OCI-LY7 (cell line): ENCODE results near the gene PIEZO1. TPM values are rescaled to one million over a fixed set of nuclear protein-coding genes. Genes with fewer than 3 reads are reported as not detected.

Source experiments
- BruUV-seq: library from RNA; stranded (reverse); fragments of 400-500 nt; replicated peaks from 2 replicates; lab custom pipeline; 2021; lab: Mats Ljungman, UMichigan
- CTCF ChIA-PET: fragments of 300-600 bp; sonication (Branson Sonifier 250); formaldehyde crosslinking; loops from one replicate; lab custom pipeline; 2022; ENCODE audit warnings: antibody characterized with exemption; ENCODE audit not compliant: unreplicated experiment; lab: Charles Lee
- POLR2A ChIA-PET: fragments of 300-600 bp; sonication (Branson Sonifier 250); formaldehyde crosslinking; loops from one replicate; lab custom pipeline; 2022; ENCODE audit warnings: antibody characterized with exemption; lab: Charles Lee
- DNase-seq: peaks from one replicate; pipeline ENCODE4 v3.0.0-alpha.2; 2015; ENCODE audit warnings: low spot score
- H2AFZ ChIP-seq: fragments of 200-600 bp; sonication (generic), shearing (Covaris generic); 2 replicates; pipeline ENCODE4 v1.6.1; 2014; ENCODE audit warnings: mild to moderate bottlenecking, antibody characterized with exemption, low read length, moderate library complexity
- H3K27ac ChIP-seq: fragments of 200-600 bp; sonication (generic); 2 replicates; pipeline ENCODE4 v1.5.1; 2014; ENCODE audit warnings: mixed run types, low read depth, mild to moderate bottlenecking, moderate library complexity, low read length, inconsistent platforms; ENCODE audit not compliant: poor library complexity, severe bottlenecking
- H3K36me3 ChIP-seq: fragments of 200-600 bp; sonication (generic); 2 replicates; pipeline ENCODE4 v1.6.1; 2014; ENCODE audit warnings: mild to moderate bottlenecking, antibody characterized with exemption, low read length, moderate library complexity, mixed read lengths; ENCODE audit not compliant: insufficient read depth
- H3K4me1 ChIP-seq: fragments of 200-600 bp; sonication (generic); 2 replicates; pipeline ENCODE4 v1.5.1; 2014; ENCODE audit warnings: mild to moderate bottlenecking, low read length; ENCODE audit not compliant: insufficient read depth, poor library complexity, severe bottlenecking
- H3K4me2 ChIP-seq: fragments of 200-600 bp; sonication (generic); 2 replicates; pipeline ENCODE4 v1.6.1; 2014; ENCODE audit warnings: mild to moderate bottlenecking, low read length
- H3K4me3 ChIP-seq: fragments of 200-600 bp; sonication (generic); 2 replicates; pipeline ENCODE4 v1.5.1; 2014; ENCODE audit warnings: mild to moderate bottlenecking, low read depth, low read length; ENCODE audit not compliant: poor library complexity, severe bottlenecking
- H3K79me2 ChIP-seq: fragments of 200-600 bp; sonication (generic); 2 replicates; pipeline ENCODE4 v1.6.1; 2016; ENCODE audit warnings: low read depth, mild to moderate bottlenecking, low read length, moderate library complexity, mixed read lengths; ENCODE audit not compliant: insufficient read depth
- H3K9me2 ChIP-seq: fragments of 200-600 bp; sonication (generic); 2 replicates; pipeline ENCODE4 v1.6.1; 2016; ENCODE audit warnings: mild to moderate bottlenecking, low read length, mixed read lengths; ENCODE audit not compliant: insufficient read depth
- H3K9me3 ChIP-seq: fragments of 200-600 bp; sonication (generic); 2 replicates; pipeline ENCODE4 v1.6.1; 2014; ENCODE audit warnings: mild to moderate bottlenecking, mixed run types, low read length, mixed read lengths
- H4K20me1 ChIP-seq: fragments of 200-600 bp; sonication (generic); 2 replicates; pipeline ENCODE4 v1.6.1; 2014; ENCODE audit warnings: mild to moderate bottlenecking, antibody characterized with exemption, low read length, moderate library complexity, mixed read lengths; ENCODE audit not compliant: insufficient read depth
- CTCF ChIP-seq: fragments of 200-600 bp; sonication (generic); conservative IDR thresholded peaks from 2 replicates; pipeline ENCODE4 v1.5.1; 2014; ENCODE audit warnings: mild to moderate bottlenecking, antibody characterized with exemption, low read length, moderate library complexity, mixed read lengths
- EZH2phosphoT487 ChIP-seq: fragments of 200-600 bp; sonication (generic); IDR thresholded peaks from 2 replicates; pipeline ENCODE4 v1.6.1; 2018; ENCODE audit warnings: low read depth, borderline replicate concordance, mild to moderate bottlenecking, mixed run types, antibody characterized with exemption, low read length, moderate library complexity, mixed read lengths
- intact Hi-C: fragments of 100-400 bp; cut with micrococcal nuclease; formaldehyde crosslinking; loops from one replicate; pipeline ENCODE4 v1.10.0; 2022; ENCODE audit not compliant: unreplicated experiment
- total RNA-seq, 2 experiments: library from RNA; depleted of rRNA in 1 of 2; stranded (reverse); fragments of >200 nt in 1 of 2; shearing (Covaris generic) in 1 of 2; gene quantifications; 2 replicates each; pipeline ENCODE4 v1.2.3, GENCODE V29; 2014 to 2022

The PIEZO1 gene
- total RNA-seq, 2 experiments from 2014 or later = 144 to 154 TPM

- peak overlapping the region; percentile 97 for H3K4me2 ChIP-seq
- DNase-seq = peak; percentile 81
Observed at GRCh38 chr16:88799569-88800276, 14.7 kb upstream of the PIEZO1 start.

GRCh38 chr16:88798772-88799455 is 13.9 kb upstream of the PIEZO1 start:
- Histone ChIP-seq H3K9me3 (no peaks in the 10 kb centered on the region), H2AFZ (no peak overlapping the region), H4K20me1 (no peaks in the 10 kb centered on the region), H3K4me3 (no peak overlapping the region), H3K4me1 (peaks cover 59% of the 10 kb centered on the region), H3K79me2 (peaks cover 11% of the 10 kb centered on the region; the same call in 1 of the 2 replicates), H3K9me2 (no peaks in the 10 kb centered on the region), H3K36me3 (peaks cover 20% of the 10 kb centered on the region; the same call in 1 of the 2 replicates), H3K27ac (peak overlapping the region; percentile 97), H3K4me2 (peak overlapping the region; percentile 97)
- DNase-seq = peak; percentile 83
- POLR2A ChIA-PET = interaction anchor here (1.3 kb wide), 1 partner anchor 12 kb away, joined by 4 read pairs; no protein-coding TSS in a partner anchor
- BruUV-seq = no TSS peak
- CTCF ChIA-PET = interaction anchor here (0.6 kb wide), 1 partner anchor 898 kb away, joined by 3 read pairs; no protein-coding TSS in a partner anchor
- intact Hi-C loops = no loop called here
- TF ChIP-seq EZH2phosphoT487 = no peak
- no peak for TF ChIP-seq CTCF

More at GRCh38 chr16:88799569-88800276, 14.7 kb upstream of the PIEZO1 start:
- BruUV-seq = no TSS peak
- Histone ChIP-seq H3K79me2 (peaks cover 19% of the 10 kb centered on the region), H3K4me3 (peak overlapping the region; percentile 7), H3K4me1 (peaks cover 52% of the 10 kb centered on the region), H3K9me3 (no peaks in the 10 kb centered on the region), H4K20me1 (no peaks in the 10 kb centered on the region), H2AFZ (no peak overlapping the region), H3K9me2 (no peaks in the 10 kb centered on the region), H3K36me3 (peaks cover 26% of the 10 kb centered on the region), H3K27ac (peak overlapping the region; percentile 97)
- ChIA-PET POLR2A (interaction anchor here (1.3 to 2.3 kb wide), 3 partner anchors 11 to 15 kb away, joined by 4 to 7 read pairs (median 4); partner anchors contain the start of gene PIEZO1), CTCF (interaction anchor here (0.6 kb wide), 1 partner anchor 897 kb away, joined by 3 read pairs; no protein-coding TSS in a partner anchor)
- TF ChIP-seq CTCF (no peak), EZH2phosphoT487 (no peak)
- intact Hi-C loops = loop anchor here (5.0 kb wide), 1 partner anchor 137 kb away; the partner anchor contains the start of gene MVD
